ENCODE measurements around the gene PGF. TPM values are rescaled to one million over a fixed set of nuclear protein-coding genes. Genes with fewer than 3 reads are reported as not detected.
A peak's percentile ranks its signal among the peaks of the same experiment; 100 is the strongest.
"Not testable (repeated sequence)": the region's sequence is repeated elsewhere in the genome, so short reads cannot be mapped to it uniquely, and the experiment has no call there.

Gene PGF
- 0.64 and 0.86 TPM in 2 replicates for total RNA-seq

DNA sequence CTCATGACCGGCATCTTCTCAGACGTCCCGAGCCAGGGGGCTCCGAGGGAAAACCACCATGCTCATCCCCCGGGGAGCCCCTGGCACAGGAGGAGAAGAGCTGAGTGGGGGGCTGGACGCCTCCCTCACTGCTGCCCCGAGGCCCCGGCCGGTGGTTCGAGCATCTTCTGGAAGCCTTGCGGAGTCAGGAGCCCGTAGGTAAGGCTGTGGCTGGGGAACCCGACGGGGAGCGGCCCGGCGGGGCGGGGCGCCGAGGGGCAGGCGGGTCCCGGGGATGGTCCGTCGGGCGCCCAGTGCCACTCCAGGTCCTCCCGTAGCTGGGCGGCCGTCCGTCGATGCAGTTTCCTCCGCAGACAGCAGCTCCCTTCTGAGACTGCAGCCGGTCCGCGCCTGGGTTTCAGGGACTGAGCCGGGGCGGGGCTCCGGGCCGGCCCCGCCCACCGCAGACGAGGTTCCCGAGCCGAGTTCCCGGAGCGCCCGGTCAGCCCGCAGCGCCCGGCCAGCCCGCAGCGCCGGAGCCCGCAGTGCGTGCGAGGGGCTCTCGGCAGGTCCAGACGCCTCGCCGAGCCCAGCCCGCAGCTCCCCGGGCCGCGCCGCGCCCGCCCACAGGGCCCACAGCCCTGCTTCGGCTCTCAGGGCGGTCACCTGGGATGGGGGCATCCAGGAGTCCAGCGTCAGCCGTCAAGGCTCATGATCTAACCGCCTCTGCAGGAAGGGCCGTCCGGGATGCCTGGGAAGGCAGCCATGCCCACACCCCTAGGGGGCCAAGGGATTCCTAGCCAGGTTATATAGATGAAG is at the start of gene PGF:
Gene PGF (minus strand): TSS at position 369 of the 798 bp plus-strand sequence. CDS start 355 bp downstream, at position 14.
- peak within 1 kb of the TSS; percentile 64 for H3K4me3 ChIP-seq (ENCODE audit: low read depth, low read length)
- DNase-seq (ENCODE audit: low read depth) = peak; percentile 46
- TF ChIP-seq, protein P1, sequence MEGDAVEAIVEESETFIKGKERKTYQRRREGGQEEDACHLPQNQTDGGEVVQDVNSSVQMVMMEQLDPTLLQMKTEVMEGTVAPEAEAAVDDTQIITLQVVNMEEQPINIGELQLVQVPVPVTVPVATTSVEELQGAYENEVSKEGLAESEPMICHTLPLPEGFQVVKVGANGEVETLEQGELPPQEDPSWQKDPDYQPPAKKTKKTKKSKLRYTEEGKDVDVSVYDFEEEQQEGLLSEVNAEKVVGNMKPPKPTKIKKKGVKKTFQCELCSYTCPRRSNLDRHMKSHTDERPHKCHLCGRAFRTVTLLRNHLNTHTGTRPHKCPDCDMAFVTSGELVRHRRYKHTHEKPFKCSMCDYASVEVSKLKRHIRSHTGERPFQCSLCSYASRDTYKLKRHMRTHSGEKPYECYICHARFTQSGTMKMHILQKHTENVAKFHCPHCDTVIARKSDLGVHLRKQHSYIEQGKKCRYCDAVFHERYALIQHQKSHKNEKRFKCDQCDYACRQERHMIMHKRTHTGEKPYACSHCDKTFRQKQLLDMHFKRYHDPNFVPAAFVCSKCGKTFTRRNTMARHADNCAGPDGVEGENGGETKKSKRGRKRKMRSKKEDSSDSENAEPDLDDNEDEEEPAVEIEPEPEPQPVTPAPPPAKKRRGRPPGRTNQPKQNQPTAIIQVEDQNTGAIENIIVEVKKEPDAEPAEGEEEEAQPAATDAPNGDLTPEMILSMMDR (IDR thresholded peaks at IDR 0.05; ENCODE audit: insufficient read depth, low read depth, low read length) = no peak

DNA sequence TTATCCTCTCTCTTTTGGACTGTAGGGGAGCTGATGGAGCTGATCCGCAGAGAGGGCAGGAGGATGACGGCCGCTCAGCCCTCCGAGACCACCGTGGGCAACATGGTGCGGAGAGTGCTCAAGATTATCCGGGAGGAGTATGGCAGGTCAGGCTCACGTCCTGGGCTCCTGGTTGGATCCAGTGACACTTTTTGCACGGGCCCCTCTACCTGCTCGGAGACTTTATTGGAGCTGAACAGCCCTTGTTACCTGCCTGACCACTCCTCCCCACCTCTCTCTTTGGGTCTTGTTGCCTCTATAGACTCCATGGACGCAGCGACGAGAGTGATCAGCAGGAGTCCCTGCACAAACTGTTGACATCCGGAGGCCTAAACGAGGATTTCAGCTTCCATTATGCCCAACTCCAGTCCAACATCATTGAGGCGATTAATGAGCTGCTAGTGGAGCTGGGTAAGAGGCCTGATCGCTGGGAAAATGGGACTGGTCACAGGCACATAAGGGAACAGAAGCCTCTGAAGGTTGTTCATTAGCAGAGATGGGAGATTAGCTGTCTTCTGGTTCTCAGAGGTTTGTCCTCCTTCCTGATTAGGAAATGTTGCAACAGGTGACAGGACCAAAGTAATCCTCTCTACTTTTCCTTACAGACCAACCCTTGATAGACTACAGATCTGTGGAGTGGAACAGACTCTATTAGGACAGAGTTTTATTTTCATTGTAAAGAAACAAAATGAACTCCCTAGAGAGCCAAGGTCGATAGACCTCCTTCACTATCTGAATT is 48.0 kb upstream of the PGF start:
- H3K4me3 ChIP-seq (ENCODE audit: low read depth, low read length) = peak overlapping the region; percentile 95
- no peak for DNase-seq (ENCODE audit: low read depth)
- TF ChIP-seq, protein P1 (IDR thresholded peaks at IDR 0.05; ENCODE audit: insufficient read depth, low read depth, low read length) = no peak

DNA sequence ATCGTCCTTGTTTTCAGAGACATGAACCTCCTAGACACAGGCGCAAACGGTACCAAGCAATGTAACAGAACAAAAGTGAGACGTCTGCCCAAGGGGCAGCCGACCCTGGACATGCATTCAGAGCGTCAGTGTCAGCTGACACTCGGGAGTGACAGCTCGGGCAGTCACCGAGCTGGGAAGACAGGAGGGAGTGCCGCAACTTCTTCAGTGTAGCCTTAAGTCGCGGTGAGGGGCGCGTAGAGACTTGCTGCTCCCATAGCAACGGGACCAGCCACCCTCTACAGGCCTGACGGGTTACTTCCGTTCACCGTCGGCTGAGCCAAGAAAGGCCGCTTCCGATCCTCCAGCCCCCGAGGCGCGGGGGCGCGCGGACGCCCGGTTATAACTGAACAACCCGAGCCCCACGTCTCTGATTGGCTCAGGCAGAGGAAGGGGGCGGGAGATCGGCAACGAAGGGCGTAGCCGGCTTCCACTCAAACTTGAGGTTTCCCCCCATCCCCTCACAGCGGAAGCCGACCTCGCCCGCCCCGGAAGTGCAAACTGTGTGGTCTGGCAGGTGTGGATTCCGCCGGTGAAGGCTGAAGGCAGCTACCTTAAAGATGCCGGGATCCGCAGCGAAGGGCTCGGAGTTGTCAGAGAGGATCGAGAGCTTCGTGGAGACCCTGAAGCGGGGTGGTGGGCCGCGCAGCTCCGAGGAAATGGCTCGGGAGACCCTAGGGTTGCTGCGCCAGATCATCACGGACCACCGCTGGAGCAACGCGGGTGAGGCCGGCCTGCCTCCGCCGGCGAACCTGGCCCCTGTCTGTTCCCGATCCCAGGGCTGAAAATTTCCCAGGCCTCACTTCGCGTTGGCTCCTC is 47.2 kb upstream of the PGF start, which contains the start of gene EIF2B2:
Gene EIF2B2 (plus strand): TSS at position 530 of the 858 bp plus-strand sequence. CDS start 70 bp downstream, at position 600.
- TF ChIP-seq, protein P1 (IDR thresholded peaks at IDR 0.05; ENCODE audit: insufficient read depth, low read depth, low read length) = peak; percentile 20
- peak; percentile 96 for DNase-seq (ENCODE audit: low read depth)
- H3K4me3 ChIP-seq (ENCODE audit: low read depth, low read length) = peak within 1 kb of the TSS; percentile 95

DNA sequence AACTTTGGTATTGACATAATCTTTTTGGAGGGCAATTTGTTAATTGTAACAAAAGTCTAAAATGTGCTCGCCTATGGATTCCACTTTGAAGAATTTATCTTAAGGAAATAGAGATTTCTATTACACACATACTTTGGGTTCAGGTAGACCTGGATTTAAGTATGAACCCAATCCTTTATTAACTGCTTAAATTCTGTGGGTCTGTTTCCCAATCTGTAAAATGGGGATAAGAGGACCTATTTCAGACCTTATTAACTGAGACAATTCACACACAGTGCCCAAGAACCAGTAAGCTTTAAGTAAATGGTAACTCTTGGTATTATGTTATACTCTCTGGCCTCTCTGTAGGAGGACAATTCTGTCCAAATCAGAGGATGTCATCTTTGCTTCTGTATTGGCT is 46.5 kb upstream of the PGF start:
- TF ChIP-seq, protein P1 (IDR thresholded peaks at IDR 0.05; ENCODE audit: insufficient read depth, low read depth, low read length) = no peak
- H3K4me3 ChIP-seq (ENCODE audit: low read depth, low read length) = peak overlapping the region; percentile 95
- DNase-seq (ENCODE audit: low read depth) = no peak

DNA sequence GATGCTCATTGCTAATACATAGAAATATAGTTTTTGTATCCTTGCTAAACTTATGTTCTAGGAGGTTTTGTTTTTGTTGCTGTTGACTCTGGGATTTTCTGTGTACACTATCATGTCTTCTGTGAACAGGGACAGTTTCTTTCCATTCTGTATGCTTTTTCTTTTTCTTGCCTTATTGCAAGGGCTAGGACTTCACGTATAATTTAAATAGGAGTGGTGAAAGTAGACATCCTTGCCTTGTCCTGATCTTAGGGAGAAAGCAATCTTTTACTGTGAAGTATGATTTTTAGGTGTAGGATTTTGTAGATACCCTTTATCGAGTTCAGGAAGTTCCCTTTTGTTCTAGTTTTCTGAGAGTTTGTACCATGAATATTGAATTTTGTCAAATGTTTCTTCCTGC is 45.9 kb upstream of the PGF start:
- no peak overlapping the region for H3K4me3 ChIP-seq (ENCODE audit: low read depth, low read length)
- no peak for DNase-seq (ENCODE audit: low read depth)
- TF ChIP-seq, protein P1 (IDR thresholded peaks at IDR 0.05; ENCODE audit: insufficient read depth, low read depth, low read length) = no peak

DNA sequence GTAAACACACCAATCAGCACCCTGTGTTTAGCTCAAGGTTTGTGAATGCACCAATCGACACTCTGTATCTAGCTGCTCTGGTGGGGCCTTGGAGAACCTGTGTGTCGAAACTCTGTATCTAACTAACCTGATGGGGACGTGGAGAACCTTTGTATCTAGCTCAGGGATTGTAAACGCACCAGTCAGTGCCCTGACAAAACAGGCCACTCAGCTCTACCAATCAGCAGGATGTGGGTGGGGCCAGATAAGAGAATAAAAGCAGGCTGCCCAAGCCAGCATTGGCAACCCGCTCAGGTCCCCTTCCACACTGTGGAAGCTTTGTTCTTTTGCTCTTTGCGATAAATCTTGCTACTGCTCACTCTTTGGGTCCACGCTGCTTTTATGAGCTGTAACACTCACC is 40.4 kb upstream of the PGF start:
- H3K4me3 ChIP-seq (ENCODE audit: low read depth, low read length); DNase-seq (ENCODE audit: low read depth): not testable (repeated sequence)

DNA sequence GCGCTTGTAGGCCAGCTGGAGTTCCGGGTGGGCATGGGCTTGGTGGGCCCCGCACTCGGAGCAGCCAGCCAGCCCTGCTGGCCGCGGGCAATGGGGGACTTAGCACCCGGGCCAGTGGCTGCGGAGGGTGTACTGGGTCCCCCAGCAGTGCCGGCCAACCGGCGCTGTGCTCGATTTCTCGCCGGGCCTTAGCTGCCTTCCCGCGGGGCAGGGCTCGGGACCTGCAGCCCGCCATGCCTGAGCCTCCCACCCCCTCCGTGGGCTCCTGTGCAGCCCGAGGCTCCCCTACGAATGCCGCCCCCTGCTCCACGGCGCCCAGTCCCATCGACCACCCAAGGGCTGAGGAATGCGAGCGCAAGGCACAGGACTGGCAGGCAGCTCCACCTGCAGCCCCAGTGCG is 38.8 kb upstream of the PGF start:
- not testable (repeated sequence) for DNase-seq (ENCODE audit: low read depth); H3K4me3 ChIP-seq (ENCODE audit: low read depth, low read length)

Data from fibroblast of villous mesenchyme (primary cell).